Breast epithelium (tissue), 4 donors: Measurements from ENCODE around the gene CMC1. TPM values are rescaled to one million over a fixed set of nuclear protein-coding genes. Genes with fewer than 3 reads are reported as not detected.

Experiments used
- DNase-seq, 2 donors: peaks; one replicate each; pipeline ENCODE4 v3.0.0-alpha.2; 2019; ENCODE audit warnings: low spot score in 2 of 2
- H3K27ac ChIP-seq, 2 donors: fragments of 200-600 bp; sonication (generic) in 1 of 2; one replicate each; pipeline ENCODE4 v1.5.1; 2016 to 2019; ENCODE audit warnings: mild to moderate bottlenecking in 1 of 2
- H3K27me3 ChIP-seq, 2 donors: fragments of 200-600 bp; sonication (generic) in 1 of 2; one replicate each; pipeline versions ENCODE4 v1.5.1 to v1.6.0; 2017 to 2019; ENCODE audit warnings: control low read depth in 1 of 2, mild to moderate bottlenecking in 1 of 2
- H3K36me3 ChIP-seq: fragments of 200-600 bp; one replicate; pipeline ENCODE4 v1.5.1; 2019
- H3K4me1 ChIP-seq, 2 donors: fragments of 200-600 bp; sonication (generic); one replicate each; pipeline ENCODE4 v1.5.1; 2016 to 2019; ENCODE audit warnings: control low read depth in 1 of 2
- H3K4me3 ChIP-seq, 3 donors: fragments of 200-600 bp; sonication (generic); 1 replicate in 2 of 3; 2 replicates in 1 of 3; pipeline ENCODE4 v1.5.1; 2016 to 2019; ENCODE audit warnings: mild to moderate bottlenecking in 3 of 3, moderate library complexity in 2 of 3
- H3K9me3 ChIP-seq, 2 donors: fragments of 200-600 bp; sonication (generic) in 1 of 2; one replicate each; pipeline ENCODE4 v1.5.1; 2016 to 2019; ENCODE audit warnings: control low read depth in 1 of 2
- CTCF ChIP-seq, 3 donors: fragments of 450-650 bp; IDR thresholded peaks; one replicate each; pipeline ENCODE4 v1.5.1; 2016 to 2017; ENCODE audit warnings: antibody characterized with exemption in 3 of 3, mild to moderate bottlenecking in 3 of 3, moderate library complexity in 3 of 3
- POLR2A ChIP-seq: fragments of 450-650 bp; IDR thresholded peaks from one replicate; pipeline ENCODE4 v1.6.1; 2016; ENCODE audit warnings: antibody characterized with exemption, mild to moderate bottlenecking, moderate library complexity
- POLR2AphosphoS5 ChIP-seq, 3 donors: sonication (generic); formaldehyde crosslinking; IDR thresholded peaks; one replicate each; pipeline ENCODE4 v1.6.1; 2017; ENCODE audit warnings: antibody characterized with exemption in 3 of 3
- intact Hi-C: fragments of 100-400 bp; cut with DNase I; formaldehyde crosslinking; loops from one replicate; pipeline ENCODE4 v1.15.1; 2023; ENCODE audit warnings: low total_unique reads
- total RNA-seq, 3 donors: library from RNA; depleted of rRNA; stranded (reverse); fragments of >200 nt; gene quantifications; one replicate each; pipeline ENCODE4 v1.1.0, GENCODE V29; 2016

The CMC1 gene
- total RNA-seq, 3 donors from 2014 or later: 5.3 to 12.7 (median 7.9) TPM

GRCh38 chr3:28287046-28287445, 45.6 kb downstream of the CMC1 start:
- intact Hi-C loops: no loop called here
- no peaks in the 10 kb centered on the region for H3K9me3 ChIP-seq
- H3K27ac ChIP-seq: no peak overlapping the region
- no peak for TF ChIP-seq POLR2A
- TF ChIP-seq CTCF (IDR thresholded peaks at IDR 0.05): no peak
- TF ChIP-seq POLR2AphosphoS5 (IDR thresholded peaks at IDR 0.05): no peak
- no peaks in the 10 kb centered on the region for H3K36me3 ChIP-seq
- no peak for DNase-seq
- no peaks in the 10 kb centered on the region for H3K27me3 ChIP-seq
- H3K4me1 ChIP-seq: no peaks in the 10 kb centered on the region
- no peak overlapping the region for H3K4me3 ChIP-seq

DNA sequence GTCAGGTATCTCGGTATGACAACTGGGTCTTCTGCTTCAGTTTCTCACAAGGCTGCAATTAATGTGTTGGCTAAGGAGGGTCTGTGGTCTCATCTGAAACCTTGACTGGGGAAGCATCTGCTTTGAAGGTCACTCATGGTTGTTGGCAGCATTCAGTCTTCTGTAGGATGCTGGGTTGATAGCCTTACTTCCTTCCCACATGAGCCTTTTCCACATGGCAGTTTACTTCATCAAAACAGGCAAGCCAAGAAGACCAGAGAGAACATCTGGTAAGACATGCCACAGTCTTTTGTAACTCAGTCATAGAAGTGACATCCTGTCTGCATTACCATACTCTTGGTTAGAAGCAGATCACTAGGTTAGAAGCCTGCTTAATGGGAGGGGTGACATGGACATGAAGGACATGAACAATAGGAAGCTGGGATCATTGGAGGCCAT, 49.5 kb downstream of the CMC1 start:
- Histone ChIP-seq H3K4me3 (no peak overlapping the region), H3K27ac (no peak overlapping the region), H3K36me3 (no peaks in the 10 kb centered on the region), H3K4me1 (no peaks in the 10 kb centered on the region), H3K27me3 (no peaks in the 10 kb centered on the region), H3K9me3 (no peaks in the 10 kb centered on the region)
- TF ChIP-seq CTCF (IDR thresholded peaks at IDR 0.05): no peak
- no peak for TF ChIP-seq POLR2AphosphoS5 (IDR thresholded peaks at IDR 0.05)
- no peak for TF ChIP-seq POLR2A
- no peak for DNase-seq
- intact Hi-C loops: no loop called here

DNA sequence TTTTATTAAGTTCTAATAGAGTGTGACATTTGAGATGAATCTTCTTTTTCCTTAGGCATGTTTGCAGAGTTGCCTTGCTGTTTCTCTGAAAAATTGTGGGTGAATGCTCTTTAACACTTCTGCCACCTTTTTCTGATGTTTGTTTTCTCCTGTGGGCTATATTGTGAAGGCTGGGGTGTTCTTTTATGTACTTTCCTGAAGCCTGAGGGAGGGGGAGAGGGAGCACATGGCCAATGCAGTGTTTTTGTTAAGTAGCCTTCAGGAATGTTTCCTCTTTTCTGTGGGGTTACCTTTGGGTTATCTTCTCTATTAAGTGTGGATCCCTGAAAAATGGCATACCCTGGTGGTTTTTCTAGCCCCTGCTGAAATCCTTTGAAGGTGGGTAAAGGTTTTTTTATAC, 50.2 kb downstream of the CMC1 start:
- Histone ChIP-seq H3K4me1 (no peaks in the 10 kb centered on the region), H3K27ac (no peak overlapping the region), H3K9me3 (no peaks in the 10 kb centered on the region), H3K27me3 (no peaks in the 10 kb centered on the region), H3K4me3 (no peak overlapping the region), H3K36me3 (no peaks in the 10 kb centered on the region)
- no peak for DNase-seq
- TF ChIP-seq CTCF (IDR thresholded peaks at IDR 0.05) (no peak), POLR2AphosphoS5 (IDR thresholded peaks at IDR 0.05) (no peak), POLR2A (no peak)
- intact Hi-C loops: no loop called here

GRCh38 chr3:28292622-28293021, 51.2 kb downstream of the CMC1 start:
- H3K4me3 ChIP-seq: no peak overlapping the region
- TF ChIP-seq CTCF (IDR thresholded peaks at IDR 0.05): no peak
- no peak for TF ChIP-seq POLR2AphosphoS5 (IDR thresholded peaks at IDR 0.05)
- no peak for TF ChIP-seq POLR2A
- no peaks in the 10 kb centered on the region for H3K36me3 ChIP-seq
- H3K9me3 ChIP-seq: no peaks in the 10 kb centered on the region
- intact Hi-C loops: no loop called here
- H3K27ac ChIP-seq: no peak overlapping the region
- no peaks in the 10 kb centered on the region for H3K4me1 ChIP-seq
- DNase-seq: no peak
- no peaks in the 10 kb centered on the region for H3K27me3 ChIP-seq

GRCh38 chr3:28294667-28295413, 53.4 kb downstream of the CMC1 start:
- H3K9me3 ChIP-seq: no peaks in the 10 kb centered on the region
- no peaks in the 10 kb centered on the region for H3K36me3 ChIP-seq
- H3K27ac ChIP-seq: no peak overlapping the region
- intact Hi-C loops: no loop called here
- no peak for DNase-seq
- no peak overlapping the region for H3K4me3 ChIP-seq
- H3K27me3 ChIP-seq: no peaks in the 10 kb centered on the region
- TF ChIP-seq POLR2AphosphoS5 (IDR thresholded peaks at IDR 0.05) (no peak), CTCF (IDR thresholded peaks at IDR 0.05) (no peak), POLR2A (no peak)
- no peaks in the 10 kb centered on the region for H3K4me1 ChIP-seq
